ENCODE data around the gene UBR1. TPM values are rescaled to one million over a fixed set of nuclear protein-coding genes. Genes with fewer than 3 reads are reported as not detected.

Gene UBR1
- total RNA-seq, 2 experiments from 2014 or later, result 27.3 to 29.2 TPM

GRCh38 chr15:42999201-42999779 is 106.5 kb downstream of the UBR1 start:
- TF ChIP-seq, protein P1, sequence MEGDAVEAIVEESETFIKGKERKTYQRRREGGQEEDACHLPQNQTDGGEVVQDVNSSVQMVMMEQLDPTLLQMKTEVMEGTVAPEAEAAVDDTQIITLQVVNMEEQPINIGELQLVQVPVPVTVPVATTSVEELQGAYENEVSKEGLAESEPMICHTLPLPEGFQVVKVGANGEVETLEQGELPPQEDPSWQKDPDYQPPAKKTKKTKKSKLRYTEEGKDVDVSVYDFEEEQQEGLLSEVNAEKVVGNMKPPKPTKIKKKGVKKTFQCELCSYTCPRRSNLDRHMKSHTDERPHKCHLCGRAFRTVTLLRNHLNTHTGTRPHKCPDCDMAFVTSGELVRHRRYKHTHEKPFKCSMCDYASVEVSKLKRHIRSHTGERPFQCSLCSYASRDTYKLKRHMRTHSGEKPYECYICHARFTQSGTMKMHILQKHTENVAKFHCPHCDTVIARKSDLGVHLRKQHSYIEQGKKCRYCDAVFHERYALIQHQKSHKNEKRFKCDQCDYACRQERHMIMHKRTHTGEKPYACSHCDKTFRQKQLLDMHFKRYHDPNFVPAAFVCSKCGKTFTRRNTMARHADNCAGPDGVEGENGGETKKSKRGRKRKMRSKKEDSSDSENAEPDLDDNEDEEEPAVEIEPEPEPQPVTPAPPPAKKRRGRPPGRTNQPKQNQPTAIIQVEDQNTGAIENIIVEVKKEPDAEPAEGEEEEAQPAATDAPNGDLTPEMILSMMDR (IDR thresholded peaks at IDR 0.05), result no peak
- H3K27me3 Mint-ChIP-seq, result no peaks in the 10 kb centered on the region
- H3K4me3 Mint-ChIP-seq, result no peak overlapping the region
- intact Hi-C loops (cut with micrococcal nuclease), result no loop called here
- ATAC-seq (no peak), DNase-seq (no peak)
- peaks cover 2% of the 10 kb centered on the region for H3K9me3 Mint-ChIP-seq
- no peaks in the 10 kb centered on the region for H3K4me1 Mint-ChIP-seq (ENCODE audit: low read depth)
- ChIA-PET POLR2A (interaction anchor here (0.6 kb wide), 1 partner anchor 10 kb away, joined by 3 read pairs; no protein-coding TSS in a partner anchor), CTCF (no interaction called here)
- peaks cover 18% of the 10 kb centered on the region for H3K36me3 Mint-ChIP-seq (ENCODE audit: low read depth)
- no peak overlapping the region for H3K27ac Mint-ChIP-seq

DNA sequence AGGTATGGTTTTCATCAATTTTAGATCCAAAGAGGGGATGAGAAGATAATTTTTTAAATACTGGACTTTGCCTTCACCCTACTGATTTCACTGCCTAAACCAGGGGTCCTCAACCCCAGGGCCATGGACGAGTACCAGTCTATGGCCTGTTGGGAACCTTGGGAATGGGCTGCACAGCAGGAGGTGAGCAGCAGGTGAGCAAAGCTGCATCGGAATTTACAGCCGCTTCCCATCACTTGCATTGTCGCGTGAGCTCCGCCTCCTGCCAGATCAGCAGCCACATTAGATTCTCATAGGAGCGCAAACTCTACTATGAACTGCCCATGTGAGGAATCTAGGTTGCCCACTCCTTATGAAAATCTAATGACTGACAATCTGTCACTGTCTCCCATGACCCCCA is 109.0 kb downstream of the UBR1 start:
- no peak overlapping the region for H3K4me3 Mint-ChIP-seq
- ChIA-PET POLR2A (no interaction called here), CTCF (no interaction called here)
- ATAC-seq (no peak), DNase-seq (no peak)
- TF ChIP-seq, protein P1 (IDR thresholded peaks at IDR 0.05), result no peak
- no peaks in the 10 kb centered on the region for H3K9me3 Mint-ChIP-seq
- intact Hi-C loops (cut with micrococcal nuclease), result no loop called here
- H3K27me3 Mint-ChIP-seq, result no peaks in the 10 kb centered on the region
- no peaks in the 10 kb centered on the region for H3K4me1 Mint-ChIP-seq (ENCODE audit: low read depth)
- H3K27ac Mint-ChIP-seq, result no peak overlapping the region
- peaks cover 16% of the 10 kb centered on the region for H3K36me3 Mint-ChIP-seq (ENCODE audit: low read depth)

DNA sequence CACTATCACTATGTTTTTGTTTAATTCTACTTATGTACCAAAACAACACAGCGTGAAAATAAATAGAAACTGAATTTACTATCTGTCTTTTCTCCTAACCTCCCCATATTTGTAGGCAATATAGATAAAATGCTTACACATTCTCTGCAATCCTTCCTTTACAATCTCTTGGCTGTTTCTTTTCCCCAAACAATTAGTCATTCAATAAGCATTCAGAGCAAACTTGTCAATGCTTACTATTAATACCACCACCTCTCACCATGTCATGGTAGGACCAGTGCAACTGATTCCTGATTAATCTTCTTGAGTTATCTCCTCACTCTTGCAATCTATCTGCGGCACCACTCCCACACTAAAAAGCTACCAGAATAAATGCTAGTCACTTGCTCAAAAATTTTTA is 111.3 kb downstream of the UBR1 start:
- CTCF ChIA-PET, result no interaction called here
- ATAC-seq, result no peak
- intact Hi-C loops (cut with micrococcal nuclease), result no loop called here

GRCh38 chr15:42992626-42993025 is 113.2 kb downstream of the UBR1 start:
- CTCF ChIA-PET, result interaction anchor here (1.2 to 1.3 kb wide), 2 partner anchors 16 to 191 kb away, joined by 3 read pairs; no protein-coding TSS in a partner anchor
- ATAC-seq, result no peak
- POLR2A ChIA-PET, result interaction anchor here (0.6 kb wide), 1 partner anchor 1509 kb away, joined by 3 read pairs; no protein-coding TSS in a partner anchor
- H3K4me1 Mint-ChIP-seq (ENCODE audit: low read depth), result no peaks in the 10 kb centered on the region
- H3K27me3 Mint-ChIP-seq, result no peaks in the 10 kb centered on the region
- peaks cover 22% of the 10 kb centered on the region for H3K36me3 Mint-ChIP-seq (ENCODE audit: low read depth)
- TF ChIP-seq, protein P1 (IDR thresholded peaks at IDR 0.05), result no peak
- H3K27ac Mint-ChIP-seq, result no peak overlapping the region
- no peak for DNase-seq
- intact Hi-C loops (cut with micrococcal nuclease), result no loop called here
- H3K9me3 Mint-ChIP-seq, result no peaks in the 10 kb centered on the region
- H3K4me3 Mint-ChIP-seq, result no peak overlapping the region

More for the DNA sequence above, 111.3 kb downstream of the UBR1 start:
- H3K27me3 Mint-ChIP-seq, result no peaks in the 10 kb centered on the region
- H3K36me3 Mint-ChIP-seq (ENCODE audit: low read depth), result peaks cover 19% of the 10 kb centered on the region
- H3K4me1 Mint-ChIP-seq (ENCODE audit: low read depth), result no peaks in the 10 kb centered on the region
- TF ChIP-seq, protein P1 (IDR thresholded peaks at IDR 0.05), result no peak
- POLR2A ChIA-PET, result no interaction called here
- H3K9me3 Mint-ChIP-seq, result no peaks in the 10 kb centered on the region
- H3K4me3 Mint-ChIP-seq, result no peak overlapping the region
- no peak overlapping the region for H3K27ac Mint-ChIP-seq
- DNase-seq, result no peak

DNA sequence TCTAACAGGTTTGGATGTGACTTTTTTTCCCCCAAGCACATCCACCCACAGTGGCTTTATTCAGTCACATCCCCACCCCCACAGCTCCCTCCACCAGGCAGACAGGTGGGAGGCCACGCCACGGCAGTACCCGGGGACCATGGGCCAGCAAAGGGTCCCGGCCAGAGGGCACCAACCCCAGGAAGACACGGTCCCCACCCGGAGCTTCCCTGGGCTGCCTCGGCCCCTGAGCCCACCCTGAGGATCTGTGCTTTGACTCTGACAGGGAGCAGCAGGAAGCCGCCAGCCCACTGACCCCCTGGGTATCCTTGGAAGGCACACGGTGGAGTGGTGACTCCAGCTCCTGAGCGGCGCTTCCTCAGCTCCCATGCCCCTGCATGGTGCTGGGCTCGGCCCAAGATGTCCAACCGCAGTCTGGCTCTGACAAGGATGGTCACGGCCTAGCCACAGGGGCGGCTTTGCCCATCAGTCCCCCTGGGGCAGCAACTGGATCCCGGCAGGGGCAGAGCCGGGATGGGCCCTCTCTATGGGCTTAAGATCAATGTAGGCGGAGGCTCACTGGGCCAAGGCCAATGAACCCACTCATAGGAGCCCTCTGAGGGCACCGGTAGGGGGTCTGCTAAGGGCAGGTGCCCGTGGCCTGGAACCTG is 119.0 kb downstream of the UBR1 start:
- ChIA-PET POLR2A (no interaction called here), CTCF (no interaction called here)
- H3K27ac Mint-ChIP-seq, result no peak overlapping the region
- H3K9me3 Mint-ChIP-seq, result no peaks in the 10 kb centered on the region
- peaks cover 31% of the 10 kb centered on the region for H3K36me3 Mint-ChIP-seq (ENCODE audit: low read depth)
- ATAC-seq, result no peak
- DNase-seq, result no peak
- H3K4me3 Mint-ChIP-seq, result no peak overlapping the region
- no peaks in the 10 kb centered on the region for H3K4me1 Mint-ChIP-seq (ENCODE audit: low read depth)
- H3K27me3 Mint-ChIP-seq, result no peaks in the 10 kb centered on the region
- intact Hi-C loops (cut with micrococcal nuclease), result no loop called here
- TF ChIP-seq, protein P1 (IDR thresholded peaks at IDR 0.05), result no peak

All from activated CD8-positive, alpha-beta T cell treated with anti-CD3 and anti-CD28 coated beads for 36 hours (primary cell).